Stimulated activated CD4-positive, alpha-beta T cell treated with anti-CD3 and anti-CD28 coated beads, TNF-alpha, amount 100 ng/mL, for 1 hour (primary cell): Measurements from ENCODE around the gene RASSF8.

Source experiments
- DNase-seq, 3 donors: peaks; one replicate each; pipeline ENCODE4 v3.0.0-alpha.2; 2020; ENCODE audit warnings: low read depth in 3 of 3, low spot score in 1 of 3

The RASSF8 gene, protein sequence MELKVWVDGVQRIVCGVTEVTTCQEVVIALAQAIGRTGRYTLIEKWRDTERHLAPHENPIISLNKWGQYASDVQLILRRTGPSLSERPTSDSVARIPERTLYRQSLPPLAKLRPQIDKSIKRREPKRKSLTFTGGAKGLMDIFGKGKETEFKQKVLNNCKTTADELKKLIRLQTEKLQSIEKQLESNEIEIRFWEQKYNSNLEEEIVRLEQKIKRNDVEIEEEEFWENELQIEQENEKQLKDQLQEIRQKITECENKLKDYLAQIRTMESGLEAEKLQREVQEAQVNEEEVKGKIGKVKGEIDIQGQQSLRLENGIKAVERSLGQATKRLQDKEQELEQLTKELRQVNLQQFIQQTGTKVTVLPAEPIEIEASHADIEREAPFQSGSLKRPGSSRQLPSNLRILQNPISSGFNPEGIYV

DNA sequence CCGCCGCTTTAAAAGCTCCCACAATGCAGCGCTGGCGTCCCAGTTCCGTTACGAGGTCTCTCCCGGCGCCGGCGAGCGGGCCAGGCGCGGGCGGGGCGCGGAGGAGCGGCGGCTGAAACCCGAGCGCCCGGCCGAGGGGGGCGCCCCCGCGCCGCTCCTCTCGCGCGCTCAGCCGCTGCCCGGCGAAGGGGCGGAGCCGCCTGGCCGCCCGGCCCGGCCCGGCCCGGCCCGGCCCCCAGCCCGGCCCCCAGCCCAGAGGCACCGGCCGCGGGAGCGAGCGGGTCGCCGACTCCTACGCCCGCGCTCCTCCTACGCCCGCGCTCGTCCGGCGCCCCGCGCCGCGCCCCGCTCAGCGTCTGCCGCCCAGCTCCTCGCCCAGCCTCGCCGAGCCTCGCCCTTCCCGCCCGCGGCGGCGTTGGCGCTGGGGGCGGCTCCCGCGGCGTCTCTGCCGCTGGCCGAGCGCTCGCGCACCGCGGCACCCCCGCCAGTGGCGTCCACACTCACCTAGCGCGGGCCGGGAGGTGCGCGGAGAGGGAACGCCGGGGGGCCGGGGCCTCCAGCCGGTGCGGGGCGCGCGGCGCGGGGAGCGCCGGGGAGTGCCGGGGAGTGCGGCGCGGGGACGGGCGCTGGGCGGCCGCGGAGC, at the start of gene RASSF8:
Gene RASSF8, plus strand, starts transcription at position 255 of the 643 bp plus-strand sequence. CDS start 96,662 bp downstream, outside the sequence.
- no peak for DNase-seq

DNA sequence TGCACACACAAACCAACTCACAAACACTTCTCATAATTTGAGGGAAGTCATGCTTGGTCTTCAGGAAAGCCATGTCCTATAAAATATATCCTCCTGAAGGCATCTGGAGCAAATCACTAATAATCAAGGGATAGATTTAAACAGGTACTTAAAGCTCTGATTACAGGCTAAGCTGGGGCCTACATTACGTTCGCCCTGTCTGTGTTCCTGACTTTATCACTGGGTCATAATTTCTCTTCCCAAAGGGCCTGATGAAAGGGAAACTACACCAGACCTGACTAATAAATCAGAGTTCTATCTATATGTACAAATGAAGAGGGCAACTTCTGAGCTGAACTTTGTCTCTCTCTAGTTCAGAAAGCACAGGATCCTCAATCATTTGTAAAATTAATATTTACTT, 43.9 kb upstream of the RASSF8 start:
- no peak for DNase-seq

- DNase-seq: no peak
These were observed 33.9 kb upstream of the RASSF8 start for GRCh38 chr12:25924491-25925001.

DNA sequence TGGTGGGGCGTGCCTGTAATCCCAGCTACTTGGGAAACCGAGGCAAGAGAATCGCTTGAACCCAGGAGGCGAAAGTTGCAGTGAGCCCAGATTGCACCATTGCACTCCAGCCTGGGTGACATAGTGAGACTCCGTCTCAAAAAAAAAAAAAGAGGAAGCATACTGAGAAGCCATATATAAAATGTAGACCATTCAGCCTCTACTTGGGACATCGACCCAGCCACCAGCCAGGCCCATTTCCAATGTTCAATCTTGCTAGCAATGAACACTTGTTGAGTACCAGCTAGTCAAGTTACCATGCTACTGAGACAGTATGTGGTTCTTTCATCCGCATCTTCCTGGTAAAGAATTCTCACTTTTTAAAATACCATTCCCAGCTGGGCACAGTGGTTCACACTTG, 33.4 kb upstream of the RASSF8 start:
- no peak for DNase-seq

DNA sequence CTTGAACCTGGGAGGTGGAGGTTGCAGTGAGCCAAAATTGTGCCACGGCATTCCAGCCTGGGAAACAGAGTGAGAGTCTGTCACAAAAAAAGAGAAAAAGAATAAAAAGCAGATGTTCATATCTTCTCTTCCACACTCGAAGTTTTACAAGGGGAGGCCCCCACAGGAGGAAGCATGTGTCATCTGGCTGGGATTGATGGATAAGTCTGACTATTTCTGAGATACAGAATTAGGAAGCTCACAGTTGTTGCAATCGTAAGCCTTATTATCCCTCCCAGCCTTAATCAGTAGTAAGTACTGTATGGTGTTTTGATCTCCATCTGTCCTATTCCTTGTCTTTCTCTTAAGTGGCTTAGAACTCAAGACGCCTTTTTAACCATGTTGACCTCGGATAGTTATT, 31.9 kb upstream of the RASSF8 start:
- no peak for DNase-seq

GRCh38 chr12:25929142-25929541, 29.3 kb upstream of the RASSF8 start:
- no peak for DNase-seq

- DNase-seq: no peak
These were observed 25.5 kb upstream of the RASSF8 start for GRCh38 chr12:25932971-25933370.

GRCh38 chr12:25934456-25934855, 24.0 kb upstream of the RASSF8 start:
- no peak for DNase-seq

- DNase-seq: no peak
These were observed 22.9 kb upstream of the RASSF8 start for GRCh38 chr12:25935355-25936144.

- DNase-seq: no peak
These were observed 21.4 kb upstream of the RASSF8 start for GRCh38 chr12:25937096-25937495.

DNA sequence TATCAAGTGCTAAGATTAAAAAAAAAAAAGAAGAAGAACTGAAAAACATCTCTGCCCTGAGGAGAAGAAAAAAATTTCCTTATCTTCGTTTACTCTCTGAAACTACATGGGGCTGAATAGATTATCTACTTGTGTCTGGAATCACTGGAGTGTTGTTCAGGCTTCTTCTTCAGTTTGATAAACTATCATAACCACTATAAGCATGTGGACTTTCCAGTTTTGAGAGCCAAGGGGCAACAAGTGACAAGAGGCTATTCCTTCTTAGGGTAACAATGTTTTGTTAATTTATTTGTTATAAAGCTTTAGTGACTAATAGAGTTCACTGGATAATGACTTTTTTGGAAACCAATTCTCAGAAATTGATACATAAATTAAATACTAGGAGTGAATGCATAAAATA, 19.9 kb upstream of the RASSF8 start:
- DNase-seq: no peak

DNA sequence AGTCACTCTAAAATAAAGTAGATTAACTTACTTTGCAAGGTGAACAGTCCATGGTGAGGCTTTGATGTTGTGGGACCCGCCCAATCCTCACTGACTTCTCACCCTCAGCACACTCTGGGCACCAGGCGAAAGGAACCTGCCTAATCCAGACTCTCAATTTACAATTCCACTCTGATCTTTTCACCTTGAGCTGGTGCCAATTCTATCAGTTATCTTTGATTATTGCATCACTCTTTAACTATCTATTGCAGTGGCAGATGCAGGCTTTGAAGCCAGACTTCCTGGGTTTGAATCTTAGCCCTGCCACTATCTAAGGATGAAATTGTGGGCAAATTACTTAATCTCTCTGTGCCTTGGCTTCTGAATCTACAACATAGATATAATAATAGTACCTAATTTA, 18.9 kb upstream of the RASSF8 start:
- no peak for DNase-seq

DNA sequence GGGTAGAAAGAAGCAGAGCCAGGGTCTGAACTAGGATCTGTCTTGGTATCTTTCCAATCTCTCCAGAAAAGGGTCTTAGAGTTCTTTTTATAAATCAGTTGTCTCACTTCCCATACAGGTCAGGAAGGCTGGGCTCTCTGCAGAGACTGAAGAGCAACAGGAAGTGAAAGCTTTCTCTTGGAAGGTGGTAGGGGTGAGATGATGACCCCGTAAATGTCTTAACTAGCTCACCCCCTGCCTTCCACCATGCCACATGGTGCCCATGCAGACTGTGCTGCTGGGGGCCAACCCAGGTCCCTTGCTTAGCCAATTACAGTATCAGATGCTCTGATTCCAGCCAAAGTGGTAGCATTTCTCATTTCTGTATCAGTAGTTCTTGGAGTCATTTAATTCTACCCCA, 17.6 kb upstream of the RASSF8 start:
- DNase-seq: no peak

DNA sequence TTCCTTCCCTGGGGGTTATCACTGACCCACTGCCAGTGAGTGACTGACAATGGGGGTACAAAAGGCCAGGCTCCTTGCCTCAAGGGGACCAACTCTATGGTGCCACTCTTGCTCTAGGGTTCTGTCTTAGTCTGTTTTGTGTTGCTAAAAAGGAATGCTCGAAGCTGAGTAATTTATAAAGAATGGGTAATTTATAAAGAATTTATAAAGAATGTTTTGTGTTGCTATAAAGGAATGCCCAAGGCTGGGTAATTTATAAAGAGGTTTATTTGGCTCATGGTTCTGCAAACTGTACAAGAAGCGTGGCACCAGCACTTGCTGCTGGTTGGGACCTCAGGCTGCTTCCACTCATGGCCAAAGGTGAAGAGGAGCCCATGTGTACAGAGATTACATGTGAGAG, 15.8 kb upstream of the RASSF8 start:
- no peak for DNase-seq

GRCh38 chr12:25943940-25944339, 14.5 kb upstream of the RASSF8 start:
- DNase-seq: no peak

DNA sequence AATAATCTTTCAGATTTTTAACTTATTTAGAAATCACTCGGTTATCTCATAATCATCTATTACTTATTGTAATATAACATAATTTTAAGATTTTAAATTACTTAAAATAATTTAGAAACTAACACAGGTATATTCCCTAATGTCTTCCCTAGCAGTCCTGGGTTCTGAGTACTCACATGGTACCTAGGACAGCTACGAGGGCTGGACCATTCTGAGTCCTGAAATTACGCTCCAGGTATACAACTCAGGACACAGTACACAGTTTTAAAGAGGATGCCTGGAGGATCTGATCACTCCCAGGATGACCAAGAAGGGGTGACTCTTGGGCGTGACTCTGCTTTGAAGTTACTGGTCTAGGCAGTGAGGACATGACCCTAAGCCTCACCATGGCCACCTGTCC, 9.1 kb upstream of the RASSF8 start:
- no peak for DNase-seq

DNA sequence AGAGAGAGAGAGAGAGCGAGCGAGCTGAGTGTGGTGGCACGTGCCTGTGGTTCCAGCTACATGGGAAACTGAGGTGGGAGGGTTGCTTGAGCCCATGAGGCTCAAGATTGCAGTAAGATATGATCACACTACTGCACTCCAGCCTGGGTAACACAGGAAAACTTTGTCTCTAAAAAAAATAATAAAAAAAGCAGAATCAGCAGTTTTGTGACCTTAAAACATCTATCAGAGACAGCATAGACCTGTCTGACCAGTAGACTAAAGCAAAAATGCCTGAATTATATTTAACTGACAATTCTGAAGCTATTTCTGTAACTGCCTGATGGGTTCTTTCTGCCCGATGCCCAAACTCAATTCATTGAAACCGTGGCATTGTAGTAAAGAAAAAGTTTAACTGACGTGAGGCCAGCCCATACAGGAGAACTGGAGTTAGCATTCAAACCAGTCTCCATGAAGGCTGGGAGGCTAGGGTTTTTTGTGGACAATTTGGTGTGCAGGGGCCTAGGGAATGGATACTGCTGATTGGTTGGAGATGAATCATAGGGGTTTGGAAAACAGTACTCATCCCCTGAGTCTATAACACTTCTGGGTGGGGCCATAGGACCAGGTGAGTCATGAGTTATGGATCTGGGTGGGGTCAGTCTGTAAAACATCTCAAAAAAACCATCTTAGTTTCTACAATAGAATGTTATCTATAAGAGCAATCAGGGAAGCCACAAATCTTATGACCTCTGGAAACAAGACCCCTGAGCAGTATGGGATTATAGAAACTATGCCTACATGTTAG, 8.0 kb upstream of the RASSF8 start:
- DNase-seq: no peak

GRCh38 chr12:25957793-25958427, 572 bp upstream of the RASSF8 start:
- no peak for DNase-seq

DNA sequence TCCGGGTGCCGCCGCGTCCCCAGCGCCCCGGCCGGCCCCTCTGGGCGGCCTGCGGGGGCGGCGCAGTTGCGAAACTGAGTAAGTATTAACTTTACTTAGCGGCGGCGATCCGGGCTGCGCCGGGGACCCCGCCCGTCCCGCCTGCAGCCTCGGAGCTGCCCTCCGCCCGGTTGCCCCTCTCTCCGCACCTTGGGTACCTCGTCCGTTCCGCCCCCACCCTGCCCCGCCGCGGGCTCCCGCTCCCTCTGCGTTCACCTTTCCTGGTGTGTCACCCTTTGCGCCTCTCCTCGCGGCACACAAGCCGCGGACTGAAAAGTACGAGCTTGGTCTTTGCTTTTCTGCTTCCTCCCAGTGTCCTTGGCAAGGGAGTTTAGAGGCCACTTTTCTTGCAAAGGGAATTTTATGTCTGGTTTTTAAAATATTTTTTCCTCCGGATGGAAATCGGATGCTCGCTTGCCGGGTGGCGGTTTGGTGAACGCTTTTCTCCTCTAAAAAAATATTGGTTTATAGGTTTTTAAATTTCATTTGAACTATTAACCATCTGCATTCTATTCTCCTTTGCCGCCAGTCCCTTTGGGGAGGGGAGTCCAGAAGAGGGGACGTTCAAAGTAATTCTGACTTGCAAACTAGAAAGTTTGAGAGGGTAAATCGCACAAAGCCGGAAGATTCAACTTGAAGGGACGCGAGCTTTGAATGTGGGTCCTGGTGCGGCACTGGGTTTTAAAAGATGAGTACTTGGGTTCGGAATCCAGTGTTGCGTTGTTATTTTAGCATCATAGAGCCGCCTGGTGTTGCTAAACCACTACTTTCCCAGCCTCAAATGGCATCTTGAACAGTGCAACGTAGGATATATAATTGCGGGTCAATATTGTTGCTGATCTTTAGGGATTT, 834 bp downstream of the RASSF8 start:
- DNase-seq: no peak
